SJCRH30 (cell line): ENCODE data around the gene ALKBH1. TPM values are rescaled to one million over a fixed set of nuclear protein-coding genes. Genes with fewer than 3 reads are reported as not detected.
"Not testable (repeated sequence)": the region's sequence is repeated elsewhere in the genome, so short reads cannot be mapped to it uniquely, and the experiment has no call there.

Source experiments
- DNase-seq, 2 experiments: peaks; one replicate each; pipeline ENCODE4 v3.0.0-alpha.2; 2015 to 2020
- H3K27ac ChIP-seq: fragments of 250-450 bp; sonication (Bioruptor Pico); 2 replicates; pipeline ENCODE4 v1.5.1; 2020; ENCODE audit warnings: mild to moderate bottlenecking, moderate library complexity
- H3K27me3 ChIP-seq: fragments of 250-450 bp; sonication (Bioruptor Pico); 2 replicates; pipeline ENCODE4 v1.5.1; 2020; ENCODE audit warnings: mild to moderate bottlenecking, moderate library complexity
- H3K36me3 ChIP-seq: fragments of 250-450 bp; sonication (Bioruptor Pico); 2 replicates; pipeline ENCODE4 v1.5.1; 2020; ENCODE audit warnings: mild to moderate bottlenecking, moderate library complexity
- H3K4me1 ChIP-seq: fragments of 250-450 bp; sonication (Bioruptor Pico); 2 replicates; pipeline ENCODE4 v1.5.1; 2020; ENCODE audit warnings: mild to moderate bottlenecking, moderate library complexity
- H3K4me3 ChIP-seq: fragments of 250-450 bp; sonication (Bioruptor Pico); 2 replicates; pipeline ENCODE4 v1.5.1; 2020; ENCODE audit warnings: mild to moderate bottlenecking, moderate library complexity
- H3K9me3 ChIP-seq: fragments of 250-450 bp; sonication (Bioruptor Pico); replicated peaks from 2 replicates; pipeline ENCODE4 v1.5.1; 2020; ENCODE audit warnings: mild to moderate bottlenecking, moderate library complexity
- total RNA-seq: library from RNA; depleted of rRNA; stranded (reverse); fragments of >200 nt; shearing (Covaris generic); gene quantifications from 2 replicates; pipeline ENCODE4 v1.2.3, GENCODE V29; 2014

ALKBH1 gene
- total RNA-seq, 1 experiment from 2014 or later: 12.8 TPM

DNA sequence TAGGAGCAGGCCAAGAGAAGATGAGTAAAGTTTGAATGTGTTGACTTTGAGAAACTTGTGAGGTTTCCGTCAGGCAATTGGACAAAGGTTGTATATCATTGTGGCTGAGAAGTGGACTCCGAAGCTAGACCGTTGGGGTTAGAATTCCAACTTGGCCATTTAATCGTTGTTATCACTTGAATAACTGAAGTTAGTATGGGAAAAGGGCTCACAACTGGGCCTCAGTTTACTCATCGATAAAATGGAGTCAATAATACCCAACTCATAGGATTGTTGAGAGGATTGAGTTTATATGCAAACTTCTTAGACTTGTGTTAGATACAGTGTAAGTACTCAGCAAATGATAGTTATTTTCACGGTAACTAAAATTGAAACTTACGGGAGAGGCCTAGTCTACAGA lies 926 bp upstream of the ALKBH1 start:
- Histone ChIP-seq H3K4me3 (peak overlapping the region; percentile 96), H3K4me1 (peaks cover 15% of the 10 kb centered on the region), H3K27ac (peak overlapping the region; percentile 50; the same call in 1 of the 2 replicates), H3K9me3 (no peaks in the 10 kb centered on the region), H3K27me3 (no peaks in the 10 kb centered on the region), H3K36me3 (peaks cover 35% of the 10 kb centered on the region)
- DNase-seq: no peak

DNA sequence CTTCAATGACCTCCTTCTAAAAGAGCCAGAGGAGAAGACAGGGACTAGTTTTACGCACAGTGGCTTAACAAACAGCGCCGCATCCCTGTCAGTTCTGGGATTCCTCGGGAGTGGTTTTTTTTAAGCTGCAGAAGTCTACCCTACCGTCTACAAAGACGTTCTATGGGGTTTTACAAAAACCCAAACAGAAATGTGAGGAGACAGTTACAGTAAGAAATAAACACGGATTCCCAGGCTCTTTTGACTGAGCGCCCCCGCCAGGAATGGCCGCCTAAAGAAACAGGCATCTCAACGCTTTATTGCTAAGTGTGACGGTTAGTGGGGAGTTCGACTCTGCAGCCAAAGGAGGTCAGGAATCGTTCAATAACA lies 484 bp downstream of the ALKBH1 start:
- Histone ChIP-seq H3K27me3 (no peaks in the 10 kb centered on the region), H3K36me3 (peaks cover 34% of the 10 kb centered on the region), H3K9me3 (no peaks in the 10 kb centered on the region), H3K4me3 (peak overlapping the region; percentile 96), H3K4me1 (peaks cover 15% of the 10 kb centered on the region), H3K27ac (peak overlapping the region; percentile 50)
- DNase-seq: peak; percentile 4 to 32

DNA sequence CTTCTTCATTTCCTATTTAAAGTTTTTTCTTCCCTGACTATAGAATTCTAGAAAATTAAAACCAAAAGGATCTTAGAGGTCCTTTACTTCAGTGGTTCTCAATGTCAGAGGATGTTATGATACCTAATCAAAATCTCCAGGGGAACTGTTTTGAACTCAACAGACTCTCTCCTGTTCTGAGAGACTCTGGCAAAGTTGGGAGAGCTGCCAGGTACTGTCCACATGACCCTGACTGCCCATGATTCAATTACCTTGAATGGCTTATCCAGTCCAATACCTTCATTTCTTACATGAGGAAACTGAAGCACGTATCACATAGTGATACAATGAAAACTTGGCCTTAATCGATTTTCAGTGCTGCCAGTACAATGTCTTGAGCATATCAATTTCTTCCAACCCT lies 16.6 kb downstream of the ALKBH1 start:
- no peak for DNase-seq
- H3K4me1 ChIP-seq: no peaks in the 10 kb centered on the region
- H3K27ac ChIP-seq: no peak overlapping the region
- no peak overlapping the region for H3K4me3 ChIP-seq
- peaks cover 30% of the 10 kb centered on the region for H3K36me3 ChIP-seq
- no peaks in the 10 kb centered on the region for H3K27me3 ChIP-seq
- H3K9me3 ChIP-seq: no peaks in the 10 kb centered on the region

DNA sequence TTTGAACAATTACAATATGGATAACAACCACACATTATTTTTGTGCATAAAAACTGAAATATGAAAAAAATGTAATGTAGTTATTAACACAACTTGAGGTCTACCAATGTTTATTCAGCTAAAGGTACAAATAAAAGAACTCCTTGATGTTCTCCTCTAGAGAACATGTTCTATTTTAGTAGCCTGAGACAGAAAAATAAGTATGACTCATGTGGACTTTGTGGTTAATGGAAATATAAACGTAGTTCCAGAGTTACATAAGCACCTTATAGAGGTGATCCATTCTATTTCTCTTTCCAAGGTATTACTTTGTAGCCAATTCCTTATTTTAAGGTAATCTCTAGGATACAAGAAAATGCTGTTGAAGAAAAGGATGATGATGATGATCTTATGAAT lies 25.7 kb downstream of the ALKBH1 start:
- no peak for DNase-seq
- no peaks in the 10 kb centered on the region for H3K27me3 ChIP-seq
- H3K4me1 ChIP-seq: peaks cover 6% of the 10 kb centered on the region; the same call in 1 of the 2 replicates
- peaks cover 6% of the 10 kb centered on the region for H3K36me3 ChIP-seq
- no peaks in the 10 kb centered on the region for H3K9me3 ChIP-seq
- H3K27ac ChIP-seq: no peak overlapping the region
- no peak overlapping the region for H3K4me3 ChIP-seq

DNA sequence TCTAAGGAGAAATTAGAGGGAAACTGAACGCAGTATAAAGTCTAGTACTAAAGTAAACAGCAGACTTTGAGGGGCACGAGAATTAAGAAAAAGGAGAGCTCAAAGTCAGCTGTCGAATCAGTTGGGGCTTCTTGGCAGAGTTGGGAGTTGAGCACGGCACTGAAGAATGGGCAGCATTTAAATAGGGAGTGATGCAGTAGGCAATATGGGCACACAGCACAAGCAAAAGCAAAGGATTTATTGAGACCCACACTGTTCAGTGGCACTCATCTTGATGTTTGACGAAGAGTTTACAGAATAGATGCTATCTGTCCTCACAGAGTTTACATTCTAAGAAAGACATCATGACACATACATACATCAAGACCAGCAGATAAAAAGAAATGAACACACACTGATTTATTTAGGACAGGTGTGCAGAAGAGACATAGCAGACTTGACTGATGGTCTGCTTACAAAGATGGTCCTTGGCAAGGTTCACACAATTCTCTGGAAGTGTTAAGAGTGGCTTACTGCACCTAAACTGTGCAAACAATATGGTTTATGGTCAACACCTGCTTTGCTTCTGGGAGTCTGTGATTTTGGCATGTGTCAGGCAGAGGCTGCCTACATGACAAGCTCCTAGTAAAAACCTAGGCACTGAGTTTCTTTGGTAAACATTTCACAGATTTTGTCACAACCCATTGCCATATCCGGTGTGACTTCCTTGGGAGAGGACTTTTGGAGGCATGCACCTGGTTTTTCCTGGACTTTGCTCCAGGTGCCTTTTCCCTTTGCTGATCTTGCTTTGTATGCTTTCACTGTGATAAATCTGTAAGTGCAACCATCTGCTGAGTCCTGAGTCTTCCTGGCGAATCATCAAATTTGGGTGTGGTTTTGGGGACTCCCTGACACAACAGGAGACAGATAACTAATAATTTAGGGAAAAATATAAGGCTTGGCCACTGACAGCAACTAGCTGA lies 26.3 kb downstream of the ALKBH1 start:
- Histone ChIP-seq H3K4me1 (peaks cover 6% of the 10 kb centered on the region; the same call in 1 of the 2 replicates), H3K9me3 (no peaks in the 10 kb centered on the region), H3K4me3 (no peak overlapping the region), H3K27me3 (no peaks in the 10 kb centered on the region), H3K27ac (no peak overlapping the region), H3K36me3 (0 out of 2 replicates have a peak, but pooled peaks cover 2% of the 10 kb centered on the region)
- no peak for DNase-seq

DNA sequence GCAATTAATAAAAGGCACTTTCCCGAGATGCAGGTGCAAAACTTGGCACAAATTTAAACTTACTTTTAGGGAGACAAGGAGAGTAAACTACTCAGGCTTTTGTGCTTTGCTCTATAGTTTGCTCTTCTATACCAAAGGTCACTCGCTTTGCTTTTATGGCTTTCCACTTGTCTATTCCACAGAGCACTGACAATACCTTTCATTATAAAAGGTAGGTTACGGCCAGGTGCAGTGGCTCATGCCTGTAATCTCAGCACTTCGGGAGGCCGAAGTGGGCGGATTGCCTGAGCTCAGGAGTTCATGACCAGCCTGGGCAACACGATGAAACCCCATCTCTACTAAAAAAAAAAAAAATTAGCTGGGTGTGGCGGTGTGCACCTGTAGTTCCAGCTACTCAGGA lies 32.9 kb downstream of the ALKBH1 start:
- Histone ChIP-seq H3K27ac (no peak overlapping the region), H3K4me3 (no peak overlapping the region), H3K4me1 (no peaks in the 10 kb centered on the region), H3K36me3 (peaks cover 25% of the 10 kb centered on the region), H3K27me3 (no peaks in the 10 kb centered on the region), H3K9me3 (no peaks in the 10 kb centered on the region)
- no peak for DNase-seq

DNA sequence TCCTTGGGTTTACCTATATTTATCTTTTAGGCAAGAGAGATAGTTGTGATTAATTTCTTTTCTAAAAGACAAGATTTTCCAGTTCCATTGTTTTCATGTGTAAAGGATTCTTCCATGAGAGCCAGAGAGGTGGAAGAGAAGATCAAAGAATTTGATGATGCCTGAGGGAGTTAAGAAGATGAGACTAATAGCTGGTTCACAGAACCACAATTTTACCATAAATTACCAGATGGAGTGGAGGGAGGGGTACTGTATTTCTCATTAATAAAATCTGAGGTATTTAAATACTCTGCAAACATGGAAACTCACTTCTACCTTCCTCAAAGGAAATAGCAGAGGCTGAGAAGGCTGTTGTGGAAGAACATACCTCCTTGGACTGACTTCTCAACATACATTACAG lies 34.6 kb downstream of the ALKBH1 start:
- H3K27ac ChIP-seq: no peak overlapping the region
- no peaks in the 10 kb centered on the region for H3K4me1 ChIP-seq
- H3K36me3 ChIP-seq: peaks cover 25% of the 10 kb centered on the region
- H3K27me3 ChIP-seq: no peaks in the 10 kb centered on the region
- no peak overlapping the region for H3K4me3 ChIP-seq
- no peak for DNase-seq
- no peaks in the 10 kb centered on the region for H3K9me3 ChIP-seq

DNA sequence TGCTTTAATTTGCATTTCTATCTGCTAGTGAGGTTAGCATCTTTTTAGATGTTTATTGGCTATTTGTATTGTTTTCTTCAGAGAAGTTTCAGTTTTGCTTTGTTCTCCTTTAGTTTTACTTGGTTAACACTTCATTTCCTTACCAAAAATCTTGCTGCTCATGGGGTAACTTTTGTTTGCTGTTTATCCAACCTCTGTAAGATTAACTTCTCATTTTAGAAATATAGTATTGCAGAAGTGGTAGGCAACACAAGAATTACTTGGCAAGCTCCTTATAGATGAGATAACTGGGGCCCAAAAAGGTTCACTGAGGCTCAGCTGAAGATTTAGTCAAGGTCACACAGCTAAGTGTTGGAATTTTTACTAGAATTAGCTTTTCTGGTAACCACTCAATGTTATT lies 40.5 kb downstream of the ALKBH1 start:
- Histone ChIP-seq H3K27ac (no peak overlapping the region), H3K4me3 (no peak overlapping the region), H3K27me3 (no peaks in the 10 kb centered on the region), H3K4me1 (no peaks in the 10 kb centered on the region), H3K36me3 (no peaks in the 10 kb centered on the region), H3K9me3 (no peaks in the 10 kb centered on the region)
- no peak for DNase-seq

DNA sequence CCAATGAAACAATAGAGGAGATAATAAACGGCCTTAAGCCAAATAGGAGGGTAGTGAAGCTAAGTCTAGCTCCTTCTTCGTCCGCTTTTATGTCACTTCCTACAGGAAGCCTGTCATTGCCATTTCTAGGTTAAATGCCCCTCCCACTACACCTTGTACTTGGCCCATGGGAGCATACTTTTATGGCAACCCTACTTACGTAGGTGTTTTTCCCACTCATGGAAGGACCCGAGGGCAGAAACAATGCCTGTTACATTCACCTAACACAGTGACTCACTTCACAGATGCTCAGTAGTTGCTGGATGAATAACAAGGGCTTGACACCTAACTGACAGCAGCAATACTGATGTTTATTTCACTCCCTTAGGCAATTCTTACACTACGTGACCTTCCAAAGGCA lies 44.5 kb downstream of the ALKBH1 start:
- H3K9me3 ChIP-seq: no peaks in the 10 kb centered on the region
- H3K36me3 ChIP-seq: no peaks in the 10 kb centered on the region
- no peak overlapping the region for H3K27ac ChIP-seq
- no peak overlapping the region for H3K4me3 ChIP-seq
- 0 out of 2 replicates have a peak, but pooled peaks cover 4% of the 10 kb centered on the region for H3K27me3 ChIP-seq
- no peak for DNase-seq
- no peaks in the 10 kb centered on the region for H3K4me1 ChIP-seq

DNA sequence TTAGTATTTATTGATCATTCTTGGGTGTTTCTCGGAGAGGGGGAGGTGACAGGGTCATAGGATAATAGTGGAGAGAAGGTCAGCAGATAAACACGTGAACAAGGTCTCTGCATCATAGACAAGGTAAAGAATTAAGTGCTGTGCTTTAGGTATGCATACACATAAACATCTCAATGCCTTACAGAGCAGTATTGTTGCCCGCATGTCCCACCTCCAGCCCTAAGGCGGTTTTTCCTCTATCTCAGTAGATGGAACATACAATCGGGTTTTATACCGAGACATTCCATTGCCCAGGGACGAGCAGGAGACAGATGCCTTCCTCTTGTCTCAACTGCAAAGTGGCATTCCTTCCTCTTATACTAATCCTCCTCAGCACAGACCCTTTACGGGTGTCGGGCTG lies 46.3 kb downstream of the ALKBH1 start:
- H3K27ac ChIP-seq, H3K4me3 ChIP-seq, H3K36me3 ChIP-seq, H3K4me1 ChIP-seq, H3K27me3 ChIP-seq, H3K9me3 ChIP-seq, DNase-seq: not testable (repeated sequence)

DNA sequence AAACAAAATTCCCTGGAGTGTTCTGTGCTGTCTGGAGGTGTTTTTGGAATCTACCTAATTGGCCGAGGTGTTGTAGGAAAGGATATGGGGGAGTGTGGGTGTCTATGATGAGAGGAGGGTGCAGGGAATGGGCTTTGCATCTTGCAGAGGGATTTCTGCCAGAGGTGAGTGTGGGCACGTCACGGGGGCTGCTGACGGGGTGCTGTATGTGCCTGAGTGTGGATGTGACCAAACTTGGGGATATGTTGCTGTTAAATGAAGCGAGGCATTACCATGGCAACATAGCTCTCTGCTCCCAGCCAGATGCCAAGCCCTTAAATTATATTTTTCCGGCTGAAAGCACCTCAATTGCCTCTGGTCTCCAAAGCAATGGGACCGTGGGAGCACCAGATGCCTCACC lies 47.1 kb downstream of the ALKBH1 start:
- no peaks in the 10 kb centered on the region for H3K9me3 ChIP-seq
- no peak overlapping the region for H3K27ac ChIP-seq
- DNase-seq: no peak
- H3K36me3 ChIP-seq: no peaks in the 10 kb centered on the region
- H3K27me3 ChIP-seq: 0 out of 2 replicates have a peak, but pooled peaks cover 4% of the 10 kb centered on the region
- no peak overlapping the region for H3K4me3 ChIP-seq
- no peaks in the 10 kb centered on the region for H3K4me1 ChIP-seq

DNA sequence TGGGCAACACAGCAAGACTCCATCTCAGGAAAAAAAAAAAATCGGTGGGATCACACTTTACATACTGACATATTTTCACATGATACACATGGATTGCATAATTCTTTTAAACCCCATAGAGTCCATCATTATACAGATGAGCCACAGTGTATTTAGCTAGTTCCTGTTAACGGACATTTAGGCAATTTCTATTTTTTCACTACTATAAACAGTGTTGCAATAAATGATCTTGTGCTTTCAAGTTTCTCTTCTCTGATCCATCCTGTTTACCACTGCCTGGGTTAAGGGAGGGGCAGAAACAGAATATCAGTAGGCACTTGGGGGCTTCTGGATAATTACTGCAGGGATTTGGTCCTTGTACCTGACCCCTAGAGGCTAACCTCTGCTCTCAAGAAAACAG lies 48.0 kb downstream of the ALKBH1 start:
- no peaks in the 10 kb centered on the region for H3K9me3 ChIP-seq
- H3K4me3 ChIP-seq: no peak overlapping the region
- no peaks in the 10 kb centered on the region for H3K36me3 ChIP-seq
- H3K27me3 ChIP-seq: 0 out of 2 replicates have a peak, but pooled peaks cover 4% of the 10 kb centered on the region
- no peak overlapping the region for H3K27ac ChIP-seq
- DNase-seq: no peak
- no peaks in the 10 kb centered on the region for H3K4me1 ChIP-seq

DNA sequence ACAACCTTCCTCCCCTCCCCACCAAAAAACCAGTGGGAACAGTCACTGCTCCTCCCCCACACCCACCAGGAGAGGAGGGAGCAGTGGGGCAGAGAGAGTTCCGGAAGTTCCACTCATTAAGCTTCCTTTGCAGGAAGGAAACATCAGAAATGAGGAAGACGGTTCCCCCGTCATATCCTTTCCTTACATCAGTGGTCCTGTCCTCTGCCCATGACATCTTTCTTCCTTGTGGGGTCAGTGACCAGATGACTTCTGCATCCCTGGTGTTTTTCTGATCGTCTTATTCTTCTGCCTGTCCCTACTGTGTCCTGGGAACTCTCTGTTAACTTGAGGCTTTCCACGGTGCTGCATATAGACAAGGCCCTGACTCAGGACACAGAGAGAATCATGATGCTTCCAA lies 50.5 kb downstream of the ALKBH1 start:
- Histone ChIP-seq H3K4me3 (no peak overlapping the region), H3K27ac (no peak overlapping the region), H3K36me3 (no peaks in the 10 kb centered on the region), H3K9me3 (no peaks in the 10 kb centered on the region), H3K27me3 (0 out of 2 replicates have a peak, but pooled peaks cover 4% of the 10 kb centered on the region), H3K4me1 (0 out of 2 replicates have a peak, but pooled peaks cover 3% of the 10 kb centered on the region)
- DNase-seq: no peak

DNA sequence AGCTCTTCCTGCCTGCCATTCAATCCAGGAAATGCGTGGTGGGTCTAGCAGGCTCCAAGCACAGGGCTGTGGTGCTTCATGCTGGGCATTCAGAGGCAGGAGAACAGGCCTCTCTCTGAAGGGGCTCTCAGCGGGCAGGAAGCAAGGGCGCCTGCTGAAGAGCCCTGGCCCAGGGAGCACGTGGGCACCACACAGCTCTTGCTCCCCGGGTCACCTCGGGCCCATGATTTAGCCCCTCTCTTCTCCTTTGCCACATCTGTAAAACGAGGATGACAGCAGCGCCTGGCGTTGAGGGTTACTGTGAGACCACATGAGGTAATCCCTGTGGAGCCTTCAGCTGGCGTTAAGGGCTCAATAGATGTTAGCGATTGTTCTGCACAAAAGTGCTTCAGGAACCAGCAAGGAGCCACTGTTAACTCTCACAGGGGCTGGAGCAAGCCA lies 53.8 kb downstream of the ALKBH1 start:
- H3K9me3 ChIP-seq: no peaks in the 10 kb centered on the region
- DNase-seq: peak; percentile 50 to 71
- peak overlapping the region; percentile 38 for H3K4me3 ChIP-seq
- H3K36me3 ChIP-seq: no peaks in the 10 kb centered on the region
- H3K4me1 ChIP-seq: 0 out of 2 replicates have a peak, but pooled peaks cover 3% of the 10 kb centered on the region
- H3K27me3 ChIP-seq: no peaks in the 10 kb centered on the region
- H3K27ac ChIP-seq: peak overlapping the region; percentile 14; the same call in 1 of the 2 replicates

DNA sequence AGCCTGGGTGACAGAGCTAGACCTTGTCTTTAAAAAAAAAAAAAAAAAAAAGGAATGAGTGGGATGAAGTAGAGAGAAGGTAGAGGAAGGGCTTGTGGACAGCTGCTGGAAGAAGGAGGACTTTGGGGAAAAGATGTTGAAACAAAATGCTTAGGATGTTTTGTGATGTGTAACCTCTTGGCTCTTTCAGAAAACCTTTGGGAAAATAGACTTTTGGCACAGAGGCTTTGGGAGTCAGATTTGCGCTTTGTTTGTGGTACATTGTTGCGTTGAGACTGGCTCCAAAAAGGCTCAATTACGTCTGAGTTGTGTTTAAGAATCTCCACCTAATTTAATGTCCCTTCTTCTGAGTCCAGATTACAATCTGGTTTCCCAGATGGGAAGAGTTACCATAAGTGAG lies 58.5 kb downstream of the ALKBH1 start:
- H3K36me3 ChIP-seq: no peaks in the 10 kb centered on the region
- no peak overlapping the region for H3K27ac ChIP-seq
- no peaks in the 10 kb centered on the region for H3K9me3 ChIP-seq
- H3K4me1 ChIP-seq: 0 out of 2 replicates have a peak, but pooled peaks cover 3% of the 10 kb centered on the region
- no peak for DNase-seq
- no peak overlapping the region for H3K4me3 ChIP-seq
- no peaks in the 10 kb centered on the region for H3K27me3 ChIP-seq
